Astrocyte of the hippocampus (primary cell): Measurements from ENCODE around the gene GYS2.

Experiments
- DNase-seq: peaks from one replicate; pipeline ENCODE4 v3.0.0; 2011; ENCODE audit warnings: low read depth, low spot score

Gene GYS2

GRCh38 chr12:21505888-21506287 lies 98.8 kb downstream of the GYS2 start:
- no peak for DNase-seq

DNA sequence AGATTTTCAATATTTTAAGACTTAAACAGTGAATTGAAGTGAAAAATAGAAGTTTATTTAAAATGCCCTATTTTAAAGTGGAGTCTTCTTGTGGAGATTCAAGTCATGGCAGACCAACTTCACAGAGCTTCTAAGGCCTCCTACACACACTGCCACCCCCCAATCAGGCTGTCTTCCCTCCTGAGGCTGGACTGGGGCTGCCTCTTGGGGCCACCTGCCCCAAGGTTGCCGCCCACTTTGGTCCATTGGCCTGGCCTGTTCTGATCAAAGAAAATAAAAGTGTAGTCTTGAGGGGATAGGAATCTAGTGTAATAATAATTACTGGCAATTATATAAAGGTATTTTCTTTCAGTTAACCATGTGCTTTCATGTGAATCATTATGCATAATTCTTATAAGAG lies 101.8 kb downstream of the GYS2 start:
- no peak for DNase-seq

DNA sequence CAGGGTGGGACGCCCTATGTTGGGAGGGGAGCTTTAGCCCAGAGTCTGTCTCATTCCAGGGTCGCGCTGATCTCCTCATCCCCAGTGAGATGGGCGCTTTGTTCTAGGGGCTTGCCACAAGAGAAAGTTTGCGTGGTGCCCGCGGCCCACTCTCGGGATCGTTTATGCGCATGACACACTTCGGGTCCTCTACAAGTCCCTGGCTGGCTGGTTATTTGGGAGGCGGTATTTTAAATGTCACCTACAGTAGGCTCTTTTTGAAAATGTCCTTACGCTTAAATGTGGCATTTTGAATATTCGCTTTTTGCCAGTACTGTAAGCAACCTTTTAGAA lies 102.5 kb downstream of the GYS2 start:
- peak; percentile 49 for DNase-seq

DNA sequence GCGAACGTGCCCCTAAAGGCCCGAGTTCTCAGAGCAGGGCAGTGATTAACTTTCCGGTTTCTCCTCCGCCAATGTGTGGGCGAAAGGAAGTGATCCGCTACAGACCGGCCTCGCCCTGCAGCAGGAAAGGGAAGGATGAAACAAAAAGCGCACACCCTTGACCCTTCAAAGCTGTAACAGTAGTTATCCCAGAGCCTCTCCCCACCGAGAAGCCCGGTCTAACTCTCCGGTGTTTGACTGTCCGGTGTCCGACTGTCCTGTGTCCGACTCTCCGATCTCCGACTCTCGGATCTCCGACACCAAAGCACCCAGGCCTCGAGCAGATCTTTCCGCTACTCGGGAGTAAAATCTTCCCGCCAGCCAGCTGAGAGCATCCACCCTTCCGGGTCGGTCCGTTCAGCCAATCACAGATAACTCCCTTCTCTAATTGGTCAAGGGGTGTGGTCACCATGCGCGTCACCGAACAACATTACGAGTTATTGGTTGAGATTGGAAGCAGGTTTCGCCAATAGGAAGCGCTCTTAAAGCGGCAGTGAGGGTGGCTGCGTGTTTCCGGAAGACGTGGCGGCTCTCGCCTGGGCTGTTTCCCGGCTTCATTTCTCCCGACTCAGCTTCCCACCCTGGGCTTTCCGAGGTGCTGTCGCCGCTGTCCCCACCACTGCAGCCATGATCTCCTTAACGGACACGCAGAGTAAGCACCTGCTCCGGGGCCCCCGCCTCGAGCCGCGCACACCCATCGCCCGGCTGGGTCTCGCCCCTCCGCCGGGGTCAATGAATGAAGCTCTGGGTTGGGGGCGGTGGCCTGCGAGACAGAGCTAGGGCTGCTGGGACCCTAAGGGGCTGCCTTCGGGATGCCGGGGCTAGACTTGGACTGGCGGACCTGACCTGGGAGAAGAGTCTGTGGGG lies 103.1 kb downstream of the GYS2 start, which contains the start of the genes GOLT1B and RECQL:
Gene GOLT1B (plus strand): TSS at position 532 of the 906 bp plus-strand sequence. CDS start 135 bp downstream, at position 667.
Gene RECQL (minus strand): TSS at position 378 of the 906 bp plus-strand sequence. CDS start 2,065 bp downstream, outside the sequence.
- DNase-seq = peak; percentile 98

DNA sequence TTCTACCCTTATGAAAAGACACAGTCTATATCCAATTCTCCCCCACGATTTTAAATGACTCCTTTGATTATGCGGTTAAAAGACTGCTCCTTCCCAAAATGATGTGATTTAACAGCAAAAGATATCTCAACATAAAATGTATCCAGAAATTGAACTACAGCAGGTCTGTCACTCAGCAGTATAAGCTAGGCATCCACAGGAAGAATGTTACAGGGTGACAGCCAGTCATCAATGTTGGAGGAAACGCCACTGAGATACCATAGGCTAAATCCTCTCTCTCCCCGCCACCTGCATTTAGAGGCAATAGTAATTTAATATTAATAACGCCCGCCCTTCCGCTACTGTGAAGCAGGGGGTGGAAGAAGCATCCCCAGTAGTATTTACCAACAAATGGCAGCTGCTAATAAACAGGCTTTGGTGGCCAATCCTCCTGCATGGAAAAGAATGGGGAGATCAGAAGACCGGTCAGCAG lies 103.8 kb downstream of the GYS2 start:
- DNase-seq = no peak

DNA sequence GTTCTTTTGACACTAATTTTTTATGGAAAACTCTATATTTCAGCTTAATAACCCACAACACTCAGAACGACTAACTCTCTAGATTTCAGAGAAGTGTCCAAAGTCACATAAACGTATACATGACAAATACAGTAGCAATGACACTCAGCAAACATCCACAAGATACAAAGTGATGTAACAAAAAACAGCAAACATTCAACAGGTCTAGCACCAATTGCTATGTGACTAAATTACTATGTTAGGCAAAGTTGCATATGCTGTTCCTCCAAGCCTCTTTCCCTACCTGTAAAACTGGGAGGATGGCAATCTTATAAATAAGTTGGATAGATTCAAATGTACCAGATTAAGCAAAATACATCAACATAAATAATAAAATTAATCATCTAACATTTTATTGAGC lies 104.9 kb downstream of the GYS2 start:
- no peak for DNase-seq
